ENCODE results near the gene TIMD4.

The TIMD4 gene

DNA sequence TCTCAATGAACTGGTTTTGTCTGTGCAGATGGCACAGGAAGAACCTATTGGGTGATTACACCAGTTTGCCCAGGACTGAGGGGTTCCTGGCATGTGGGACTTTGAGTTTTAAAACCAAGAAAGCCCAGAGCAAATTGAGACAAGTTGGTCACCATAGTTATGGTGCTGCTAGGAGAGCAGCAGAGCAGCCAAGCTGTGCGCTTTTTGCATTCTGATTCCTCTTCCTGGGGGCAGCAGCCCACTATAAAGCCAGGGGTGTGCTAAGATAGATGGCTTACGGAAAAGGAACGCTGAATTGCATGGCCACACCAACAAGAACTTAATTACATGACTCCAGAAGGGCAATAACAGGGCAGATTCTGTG lies 49.7 kb downstream of the TIMD4 start:
- intact Hi-C loops (cut with micrococcal nuclease): no loop called here

DNA sequence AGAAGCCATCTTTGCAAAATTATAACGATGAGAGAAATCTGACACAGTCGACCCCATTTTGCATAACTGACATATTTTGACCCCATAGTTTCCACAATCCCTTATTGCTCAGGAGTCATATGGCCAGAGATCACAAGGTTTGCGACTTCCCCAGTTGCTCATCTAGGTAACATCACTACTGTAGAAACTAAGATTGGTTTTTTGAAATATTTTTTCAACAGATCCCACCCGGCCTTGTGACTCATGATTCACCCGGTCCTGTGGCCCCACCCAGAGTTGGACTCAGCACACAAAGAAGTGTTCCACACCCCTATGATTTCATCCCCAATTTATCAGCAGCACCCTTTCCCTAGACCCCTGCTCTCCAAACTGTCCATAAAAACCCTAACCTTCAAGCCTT lies 50.2 kb downstream of the TIMD4 start:
- Mint-ChIP-seq H3K9me3 (no peaks in the 10 kb centered on the region), H3K27me3 (no peaks in the 10 kb centered on the region), H3K4me1 (ENCODE audit: low read depth) (peaks cover 7% of the 10 kb centered on the region), H3K36me3 (ENCODE audit: low read depth) (no peaks in the 10 kb centered on the region), H3K4me3 (no peak overlapping the region), H3K27ac (no peak overlapping the region)
- intact Hi-C loops (cut with micrococcal nuclease): no loop called here

More for the DNA sequence above, 49.7 kb downstream of the TIMD4 start:
- Mint-ChIP-seq H3K27ac (no peak overlapping the region), H3K9me3 (no peaks in the 10 kb centered on the region), H3K27me3 (no peaks in the 10 kb centered on the region), H3K4me1 (ENCODE audit: low read depth) (peaks cover 7% of the 10 kb centered on the region), H3K36me3 (ENCODE audit: low read depth) (no peaks in the 10 kb centered on the region), H3K4me3 (no peak overlapping the region)

DNA sequence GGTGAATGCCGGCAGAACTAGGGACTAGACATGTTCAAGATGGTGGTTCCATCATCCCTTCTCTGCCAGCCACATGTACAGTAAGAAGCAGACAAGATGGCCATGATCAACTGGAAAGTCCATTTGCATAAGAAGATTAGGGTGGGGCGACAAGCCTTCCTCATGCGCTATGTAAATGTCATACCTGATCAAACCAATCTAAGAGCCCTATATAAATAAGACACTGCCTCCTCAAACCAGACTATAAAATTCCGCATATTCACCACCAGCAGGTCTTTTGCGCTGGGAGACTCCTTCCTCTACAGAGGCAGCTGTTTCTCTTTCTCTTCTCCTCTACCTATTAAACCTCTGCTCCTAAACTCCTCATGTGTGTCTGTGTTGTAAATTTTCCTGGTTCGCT lies 53.8 kb downstream of the TIMD4 start:
- intact Hi-C loops (cut with micrococcal nuclease): no loop called here
- H3K27ac Mint-ChIP-seq: no peak overlapping the region
- H3K4me3 Mint-ChIP-seq: no peak overlapping the region
- no peaks in the 10 kb centered on the region for H3K36me3 Mint-ChIP-seq (ENCODE audit: low read depth)
- H3K9me3 Mint-ChIP-seq: no peaks in the 10 kb centered on the region
- H3K4me1 Mint-ChIP-seq (ENCODE audit: low read depth): peaks cover 6% of the 10 kb centered on the region
- no peaks in the 10 kb centered on the region for H3K27me3 Mint-ChIP-seq

DNA sequence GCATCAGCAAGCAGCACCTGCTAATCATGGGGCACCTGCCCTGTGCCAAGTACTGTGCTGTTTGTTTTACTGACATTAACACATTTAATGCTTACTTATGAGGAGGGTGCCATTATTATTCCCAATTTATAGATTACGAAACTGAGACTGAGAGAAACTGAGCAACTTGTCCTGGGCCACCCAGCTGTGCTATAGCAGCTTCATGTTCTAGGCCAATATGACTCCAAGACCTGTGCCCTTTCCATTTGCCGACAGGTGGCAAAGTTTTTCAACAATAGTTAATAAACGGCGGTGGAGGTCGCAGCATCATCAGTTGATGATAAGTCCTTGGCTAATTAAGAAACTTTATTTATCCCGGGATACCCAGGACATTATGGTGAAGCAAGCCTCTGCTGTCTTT lies 55.4 kb downstream of the TIMD4 start:
- no peak overlapping the region for H3K4me3 Mint-ChIP-seq
- H3K9me3 Mint-ChIP-seq: no peaks in the 10 kb centered on the region
- no peaks in the 10 kb centered on the region for H3K36me3 Mint-ChIP-seq (ENCODE audit: low read depth)
- no peaks in the 10 kb centered on the region for H3K27me3 Mint-ChIP-seq
- intact Hi-C loops (cut with micrococcal nuclease): no loop called here
- no peak overlapping the region for H3K27ac Mint-ChIP-seq
- H3K4me1 Mint-ChIP-seq (ENCODE audit: low read depth): no peaks in the 10 kb centered on the region

DNA sequence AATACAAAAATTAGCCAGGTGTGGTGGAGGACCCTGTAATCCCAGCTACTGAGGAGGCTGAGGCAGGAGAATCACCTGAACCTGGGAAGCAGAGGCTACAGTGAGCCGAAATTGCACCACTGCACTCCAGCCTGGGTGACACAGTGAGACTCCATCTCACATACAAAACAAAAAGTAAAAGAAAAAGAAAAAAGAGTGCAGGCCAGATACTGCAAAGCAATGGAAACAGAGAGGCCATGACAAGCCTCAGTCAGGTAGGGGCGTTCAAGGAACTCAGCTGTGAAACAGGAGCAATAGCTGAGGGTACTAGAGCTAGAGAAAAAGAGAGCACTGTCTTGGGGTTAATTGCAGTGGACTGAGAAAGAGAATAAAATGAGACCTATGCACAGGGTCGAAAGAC lies 56.2 kb downstream of the TIMD4 start:
- Mint-ChIP-seq H3K36me3 (ENCODE audit: low read depth) (no peaks in the 10 kb centered on the region), H3K27me3 (no peaks in the 10 kb centered on the region), H3K27ac (no peak overlapping the region), H3K9me3 (no peaks in the 10 kb centered on the region), H3K4me1 (ENCODE audit: low read depth) (no peaks in the 10 kb centered on the region), H3K4me3 (no peak overlapping the region)
- intact Hi-C loops (cut with micrococcal nuclease): no loop called here

DNA sequence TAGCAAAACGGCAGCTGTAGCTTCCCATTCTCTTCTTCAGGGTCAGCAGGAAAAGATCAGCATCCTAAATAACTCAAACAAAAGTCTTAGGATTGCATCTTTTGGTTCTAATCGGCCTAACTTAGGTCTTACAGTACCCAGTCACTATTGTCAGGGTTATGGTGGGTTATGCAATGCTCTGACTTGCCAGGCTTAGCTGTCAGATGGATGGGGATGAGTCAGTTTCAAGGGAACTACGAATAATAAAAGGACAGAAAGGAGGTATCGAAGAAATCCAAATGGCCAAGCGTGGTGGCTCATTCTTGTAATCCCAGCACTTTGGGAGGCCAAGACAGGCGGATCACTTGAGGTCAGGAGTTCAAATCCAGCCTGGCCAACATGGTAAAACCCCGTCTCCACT lies 66.5 kb downstream of the TIMD4 start:
- Mint-ChIP-seq H3K27me3 (no peaks in the 10 kb centered on the region), H3K36me3 (ENCODE audit: low read depth) (no peaks in the 10 kb centered on the region)

DNA sequence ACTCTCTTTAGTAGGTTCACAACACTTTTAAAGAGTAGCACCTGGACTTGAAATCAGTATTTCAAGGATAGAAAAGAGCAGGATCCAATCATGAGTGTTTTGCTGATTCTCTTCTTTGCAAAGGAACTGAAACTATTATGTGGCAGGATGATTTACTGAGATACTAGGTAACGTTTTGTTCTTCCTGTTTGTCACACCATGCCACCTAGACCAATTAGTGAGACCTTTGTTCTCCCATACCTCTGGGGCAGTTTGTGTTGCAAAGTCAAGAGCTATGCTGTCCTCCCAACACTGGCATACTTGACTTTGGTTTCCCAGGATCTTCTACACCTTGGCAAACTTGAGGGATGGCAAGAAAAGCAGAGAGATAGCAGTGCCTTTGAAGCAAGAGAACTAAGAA lies 69.5 kb downstream of the TIMD4 start:
- H3K36me3 Mint-ChIP-seq (ENCODE audit: low read depth): no peaks in the 10 kb centered on the region
- intact Hi-C loops (cut with micrococcal nuclease): no loop called here
- H3K4me3 Mint-ChIP-seq: no peak overlapping the region
- no peaks in the 10 kb centered on the region for H3K9me3 Mint-ChIP-seq
- no peaks in the 10 kb centered on the region for H3K27me3 Mint-ChIP-seq
- no peaks in the 10 kb centered on the region for H3K4me1 Mint-ChIP-seq (ENCODE audit: low read depth)
- no peak overlapping the region for H3K27ac Mint-ChIP-seq

More for the DNA sequence above, 66.5 kb downstream of the TIMD4 start:
- Mint-ChIP-seq H3K27ac (no peak overlapping the region), H3K4me1 (ENCODE audit: low read depth) (no peaks in the 10 kb centered on the region), H3K4me3 (no peak overlapping the region), H3K9me3 (no peaks in the 10 kb centered on the region)
- intact Hi-C loops (cut with micrococcal nuclease): no loop called here

DNA sequence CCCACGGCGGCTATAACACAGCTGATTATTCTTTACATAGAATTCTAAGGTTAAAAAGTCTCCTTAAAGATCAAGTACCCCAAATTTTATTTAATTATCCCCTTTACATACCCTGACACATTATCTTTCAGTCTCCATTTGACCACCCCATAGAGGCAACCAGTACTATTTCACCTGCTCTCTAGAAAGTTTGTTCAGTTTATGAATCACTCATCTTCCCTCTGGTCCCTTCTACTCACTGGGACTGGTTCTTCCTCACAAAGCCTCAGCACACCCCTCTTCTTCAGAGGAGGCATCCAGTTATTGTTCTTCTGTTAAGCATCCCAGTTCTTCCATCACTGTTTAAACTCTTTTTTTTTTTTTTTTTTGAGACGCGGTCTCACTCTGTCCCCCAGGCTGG lies 70.2 kb downstream of the TIMD4 start:
- H3K4me3 Mint-ChIP-seq: no peak overlapping the region

DNA sequence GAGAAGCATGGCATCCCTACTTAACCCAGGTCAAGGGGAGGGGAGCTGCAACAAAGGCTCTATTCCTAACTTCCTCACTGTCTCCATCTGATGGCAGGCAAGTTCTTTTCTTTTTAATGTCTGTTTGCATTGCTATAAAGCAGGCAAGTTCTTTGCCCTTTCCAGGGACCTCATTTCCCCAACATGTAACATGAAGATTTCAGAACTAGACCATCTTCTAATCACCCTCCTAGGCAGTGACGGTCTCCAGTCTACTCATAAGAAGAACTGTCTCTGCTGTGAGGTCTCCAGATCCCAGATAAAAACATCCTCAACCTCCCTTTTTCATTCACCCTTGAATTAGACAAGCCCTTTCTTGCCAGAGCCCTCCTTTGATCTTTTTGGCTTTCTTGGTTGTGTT lies 70.8 kb downstream of the TIMD4 start:
- no peaks in the 10 kb centered on the region for H3K9me3 Mint-ChIP-seq
- no peaks in the 10 kb centered on the region for H3K36me3 Mint-ChIP-seq (ENCODE audit: low read depth)
- no peak overlapping the region for H3K27ac Mint-ChIP-seq
- H3K4me3 Mint-ChIP-seq: no peak overlapping the region
- H3K4me1 Mint-ChIP-seq (ENCODE audit: low read depth): no peaks in the 10 kb centered on the region
- intact Hi-C loops (cut with micrococcal nuclease): no loop called here
- no peaks in the 10 kb centered on the region for H3K27me3 Mint-ChIP-seq

More for the DNA sequence above, 70.2 kb downstream of the TIMD4 start:
- Mint-ChIP-seq H3K9me3 (no peaks in the 10 kb centered on the region), H3K27ac (no peak overlapping the region), H3K4me1 (ENCODE audit: low read depth) (no peaks in the 10 kb centered on the region), H3K36me3 (ENCODE audit: low read depth) (no peaks in the 10 kb centered on the region), H3K27me3 (no peaks in the 10 kb centered on the region)
- intact Hi-C loops (cut with micrococcal nuclease): no loop called here

DNA sequence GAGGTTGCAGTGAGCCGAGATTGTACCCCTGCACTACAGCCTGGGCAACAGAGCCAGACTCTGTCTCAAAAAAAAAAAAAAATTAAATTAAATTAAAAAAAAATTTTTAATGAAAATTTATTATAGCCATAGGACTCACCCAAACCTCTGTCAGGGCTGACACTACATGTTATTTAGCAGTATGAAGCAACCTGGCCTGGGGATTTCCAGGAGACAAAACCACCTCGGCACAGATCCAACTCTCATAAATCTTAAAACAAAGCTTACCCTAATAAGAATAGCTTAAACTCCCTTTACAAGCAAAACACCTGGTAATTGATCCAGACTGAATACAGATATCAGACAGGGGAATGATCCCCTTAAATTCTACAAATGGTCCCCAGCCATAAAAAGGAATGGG lies 74.5 kb downstream of the TIMD4 start:
- H3K27ac Mint-ChIP-seq: no peak overlapping the region
- no peaks in the 10 kb centered on the region for H3K4me1 Mint-ChIP-seq (ENCODE audit: low read depth)
- H3K9me3 Mint-ChIP-seq: no peaks in the 10 kb centered on the region
- H3K36me3 Mint-ChIP-seq (ENCODE audit: low read depth): no peaks in the 10 kb centered on the region
- no peaks in the 10 kb centered on the region for H3K27me3 Mint-ChIP-seq
- no peak overlapping the region for H3K4me3 Mint-ChIP-seq
- intact Hi-C loops (cut with micrococcal nuclease): no loop called here

DNA sequence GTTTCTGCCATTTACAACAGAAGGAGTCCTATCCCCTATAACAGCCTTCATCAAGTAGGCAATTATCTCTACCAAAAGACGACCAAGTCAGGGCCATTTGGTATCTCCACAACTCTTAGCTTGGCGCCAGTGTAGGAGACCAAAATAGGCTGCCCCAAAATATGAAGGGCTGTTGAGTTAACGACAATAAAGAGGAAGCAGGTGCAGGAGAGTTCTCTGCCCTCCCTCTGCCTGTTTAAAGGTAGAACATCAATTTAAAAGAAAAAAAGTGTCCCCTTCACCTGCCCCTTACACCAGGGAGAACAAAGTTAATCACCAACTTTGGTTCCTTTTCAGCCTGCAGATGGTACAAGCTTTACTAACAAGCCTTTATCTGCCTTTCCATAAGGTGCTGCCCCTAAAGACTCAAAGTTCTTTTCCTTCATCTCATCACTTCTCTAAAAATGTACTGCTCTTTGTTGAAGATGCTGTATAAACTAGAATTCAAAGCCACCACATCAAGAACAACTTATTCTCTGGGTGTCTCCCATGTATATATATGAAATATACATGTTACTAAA lies 79.6 kb downstream of the TIMD4 start:
- intact Hi-C loops (cut with micrococcal nuclease): no loop called here
- H3K4me1 Mint-ChIP-seq (ENCODE audit: low read depth): no peaks in the 10 kb centered on the region

DNA sequence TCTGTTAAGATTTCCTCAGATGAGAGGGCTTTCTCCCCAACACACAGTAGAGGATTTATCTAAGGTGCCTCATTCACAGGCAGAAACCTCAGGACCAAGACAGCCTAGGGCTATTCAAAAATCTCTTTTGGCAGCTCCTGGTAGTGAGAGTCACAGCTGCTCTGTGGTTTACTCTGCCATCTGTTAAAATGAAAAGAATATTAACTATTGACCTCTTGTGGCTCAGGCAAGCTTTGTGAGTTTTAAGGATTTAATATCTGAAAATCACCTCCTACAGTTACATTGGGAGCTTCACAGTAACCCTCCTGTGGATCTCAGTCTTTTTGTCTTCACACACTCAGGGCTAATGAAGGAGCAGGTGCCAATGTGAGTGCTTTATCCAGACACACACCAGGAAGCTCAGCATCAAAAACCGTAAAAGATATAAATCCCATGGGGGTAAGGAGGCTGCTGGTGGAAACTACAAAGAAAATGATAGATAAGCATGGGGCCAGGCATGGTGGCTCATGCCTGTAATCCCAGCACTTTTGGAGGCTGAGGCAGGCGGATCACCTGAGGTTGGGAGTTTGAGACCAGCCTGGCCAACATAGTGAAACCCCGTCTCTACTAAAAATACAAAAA lies 83.3 kb downstream of the TIMD4 start:
- Mint-ChIP-seq H3K27me3 (no peaks in the 10 kb centered on the region), H3K9me3 (no peaks in the 10 kb centered on the region), H3K4me1 (ENCODE audit: low read depth) (no peaks in the 10 kb centered on the region), H3K4me3 (no peak overlapping the region), H3K27ac (no peak overlapping the region), H3K36me3 (ENCODE audit: low read depth) (no peaks in the 10 kb centered on the region)
- intact Hi-C loops (cut with micrococcal nuclease): no loop called here

More for the DNA sequence above, 79.6 kb downstream of the TIMD4 start:
- H3K27ac Mint-ChIP-seq: no peak overlapping the region
- no peak overlapping the region for H3K4me3 Mint-ChIP-seq
- H3K36me3 Mint-ChIP-seq (ENCODE audit: low read depth): no peaks in the 10 kb centered on the region
- no peaks in the 10 kb centered on the region for H3K9me3 Mint-ChIP-seq
- no peaks in the 10 kb centered on the region for H3K27me3 Mint-ChIP-seq

DNA sequence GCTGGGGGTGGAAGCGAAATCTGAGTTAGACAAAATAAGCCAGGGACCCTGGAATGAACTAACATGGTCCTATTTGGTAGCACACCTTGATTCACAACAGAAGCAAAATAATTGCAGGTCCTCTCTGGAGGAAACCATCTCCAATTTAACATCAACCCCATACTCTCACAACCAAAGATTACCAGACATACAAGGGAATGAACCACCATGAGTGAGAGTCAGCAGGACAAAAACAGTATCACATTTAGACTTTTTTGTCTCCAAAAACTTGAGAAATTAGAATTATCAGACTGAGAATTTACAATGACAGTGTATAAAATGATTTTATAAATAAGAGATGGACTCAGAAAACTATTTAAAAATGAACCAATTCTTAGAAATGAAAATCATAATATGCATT lies 91.8 kb downstream of the TIMD4 start:
- no peak overlapping the region for H3K27ac Mint-ChIP-seq
- no peaks in the 10 kb centered on the region for H3K36me3 Mint-ChIP-seq (ENCODE audit: low read depth)
- H3K27me3 Mint-ChIP-seq: no peaks in the 10 kb centered on the region
- H3K9me3 Mint-ChIP-seq: peaks cover 15% of the 10 kb centered on the region
- no peak overlapping the region for H3K4me3 Mint-ChIP-seq
- H3K4me1 Mint-ChIP-seq (ENCODE audit: low read depth): no peaks in the 10 kb centered on the region
- intact Hi-C loops (cut with micrococcal nuclease): no loop called here

DNA sequence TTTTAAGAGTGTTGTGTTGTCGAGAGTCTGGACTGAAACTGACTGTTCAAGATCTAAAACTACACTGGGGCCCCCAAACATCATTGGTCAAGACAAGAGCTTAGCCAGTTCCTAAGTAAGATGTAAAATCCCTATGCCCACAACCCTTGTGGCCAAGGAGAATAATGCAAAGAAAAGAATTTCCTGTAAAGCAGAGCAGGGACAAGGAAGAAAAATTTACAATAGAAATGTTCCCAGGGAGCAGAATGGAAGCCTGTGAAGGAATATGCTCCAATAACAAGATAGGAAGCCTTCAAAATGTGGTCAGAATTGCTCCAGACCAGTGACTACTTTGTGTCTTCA lies 92.6 kb downstream of the TIMD4 start:
- no peaks in the 10 kb centered on the region for H3K4me1 Mint-ChIP-seq (ENCODE audit: low read depth)
- H3K9me3 Mint-ChIP-seq: peaks cover 15% of the 10 kb centered on the region
- intact Hi-C loops (cut with micrococcal nuclease): no loop called here
- no peak overlapping the region for H3K4me3 Mint-ChIP-seq
- no peaks in the 10 kb centered on the region for H3K36me3 Mint-ChIP-seq (ENCODE audit: low read depth)
- H3K27me3 Mint-ChIP-seq: no peaks in the 10 kb centered on the region
- H3K27ac Mint-ChIP-seq: no peak overlapping the region
